ENCODE results near the gene CLCN2.
A peak's percentile ranks its signal among the peaks of the same experiment; 100 is the strongest.

CLCN2 gene

GRCh38 chr3:184361532-184361931 is at the start of gene CLCN2, which contains the start of gene POLR2H:
Gene CLCN2 (minus strand): TSS chr3:184361605. CDS start chr3:184361479, 126 bp downstream.
Gene POLR2H (plus strand): TSS chr3:184361710. CDS start chr3:184363493, 1,783 bp downstream.
- peak; percentile 46 for DNase-seq

GRCh38 chr3:184409946-184410500 is 48.6 kb upstream of the CLCN2 start:
- no peak for DNase-seq

DNA sequence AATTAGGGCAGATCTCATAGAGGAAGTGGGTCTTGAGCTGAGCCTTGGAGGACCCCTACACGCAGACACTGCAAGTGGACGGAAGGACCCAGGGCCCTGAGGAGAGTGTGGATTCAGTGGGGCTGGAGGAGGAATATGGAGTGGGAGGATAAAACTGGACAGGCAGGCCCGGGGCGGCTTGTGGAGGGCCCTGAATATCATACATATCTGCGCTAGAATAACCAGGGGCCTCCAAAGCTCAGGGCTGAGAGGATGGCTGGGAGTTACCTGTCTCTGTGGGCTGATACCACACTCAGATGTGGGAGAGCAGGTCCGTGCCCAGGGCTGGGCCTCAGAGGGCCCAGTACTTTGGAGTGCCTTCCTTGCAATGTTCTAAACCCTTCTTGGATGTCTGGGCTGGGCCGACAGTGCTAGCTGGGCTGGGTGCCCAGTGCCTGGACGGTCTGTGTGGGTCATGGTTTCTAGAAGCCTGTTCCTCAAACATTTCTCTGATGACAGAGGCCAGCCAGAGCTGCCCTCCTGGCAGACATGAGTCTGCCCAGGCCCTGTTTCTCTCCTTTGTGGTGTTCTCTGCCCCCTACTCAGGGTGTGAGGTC is 48.0 kb upstream of the CLCN2 start:
- DNase-seq, result no peak

GRCh38 chr3:184405075-184406030 is 43.9 kb upstream of the CLCN2 start:
- DNase-seq, result no peak

DNA sequence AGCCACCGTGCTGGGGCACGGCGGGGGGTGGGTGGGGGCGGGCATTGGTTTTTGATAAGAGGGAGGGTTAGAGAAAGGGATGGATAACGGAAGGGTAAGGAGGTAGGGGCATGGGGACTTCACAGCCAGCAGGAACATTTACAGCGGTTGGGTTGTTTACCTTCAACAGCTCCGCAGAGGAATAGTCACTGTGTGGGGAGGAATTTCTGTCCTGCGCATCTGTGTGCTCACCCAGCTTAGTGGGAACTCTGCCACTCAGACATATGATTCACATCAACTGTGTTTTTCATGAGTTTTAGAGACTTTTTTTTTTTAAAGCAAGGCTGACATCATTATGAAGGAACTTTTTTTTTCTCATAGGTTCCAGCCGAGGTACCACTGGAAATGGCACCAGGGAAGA is 38.0 kb upstream of the CLCN2 start:
- no peak for DNase-seq

DNA sequence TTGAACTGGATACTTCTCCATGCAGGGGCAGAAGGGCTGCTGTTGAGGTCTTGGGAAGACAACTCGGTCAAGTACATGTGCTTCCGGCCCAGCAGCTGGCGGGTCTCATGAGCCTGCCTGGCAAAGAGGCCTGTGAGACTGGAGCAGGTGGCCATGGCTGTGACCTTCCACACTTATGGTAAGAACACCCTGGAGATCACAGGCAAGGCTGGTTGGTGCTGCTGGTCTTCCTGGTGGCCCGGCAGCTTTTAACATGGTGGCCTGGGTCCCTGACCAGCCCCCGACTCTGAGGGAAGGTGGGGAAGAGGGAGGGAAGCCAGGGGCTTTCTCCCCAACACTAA is 33.9 kb upstream of the CLCN2 start:
- no peak for DNase-seq

DNA sequence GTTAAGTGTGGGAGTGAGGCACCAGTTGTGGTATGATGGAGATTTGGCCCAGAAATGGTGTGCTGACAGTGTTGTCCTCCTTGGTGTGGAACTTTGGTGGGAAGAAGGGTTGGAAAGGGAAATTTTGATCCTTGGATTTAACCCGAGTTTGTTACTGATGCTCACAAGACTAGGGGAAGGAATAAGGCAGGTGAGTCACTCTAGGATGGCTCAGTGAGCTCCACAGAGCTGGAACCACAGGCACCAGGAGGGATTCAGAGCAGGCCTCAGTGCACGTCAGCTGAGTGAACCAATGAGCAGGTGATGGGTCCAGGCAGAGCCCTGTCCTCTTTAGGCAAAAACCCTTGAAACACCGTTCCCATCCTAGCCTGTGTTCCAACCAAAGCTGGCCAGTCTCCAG is 29.9 kb upstream of the CLCN2 start:
- no peak for DNase-seq

DNA sequence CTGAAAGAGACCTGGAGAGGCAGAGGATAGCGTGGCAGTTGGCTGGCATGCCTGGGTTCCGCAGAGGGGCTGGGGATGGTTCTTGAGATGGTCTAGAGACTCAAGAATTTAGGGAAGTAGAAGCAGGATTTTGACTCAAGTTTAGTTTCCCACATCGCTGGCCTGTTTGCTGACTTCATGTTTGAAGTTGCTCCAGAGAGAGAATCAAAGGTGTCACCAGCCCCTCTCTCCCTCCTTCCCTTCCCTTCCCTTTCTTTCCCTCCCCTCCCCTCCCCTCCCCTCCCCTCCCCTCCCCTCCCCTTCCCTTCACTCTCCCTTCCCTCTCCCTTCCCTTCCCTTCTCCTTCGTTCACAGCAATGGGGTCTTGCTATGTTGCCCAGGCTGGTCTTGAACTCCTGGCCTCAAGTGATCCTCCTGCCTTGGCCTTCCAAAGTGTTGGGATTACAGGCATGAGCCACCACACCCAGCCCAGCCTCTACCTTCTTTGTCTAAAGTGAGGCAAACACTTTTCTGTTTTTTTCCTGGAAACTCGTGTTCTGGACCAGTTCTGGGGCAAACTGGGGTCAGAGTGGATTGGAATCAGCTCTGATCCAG is 28.6 kb upstream of the CLCN2 start:
- no peak for DNase-seq

DNA sequence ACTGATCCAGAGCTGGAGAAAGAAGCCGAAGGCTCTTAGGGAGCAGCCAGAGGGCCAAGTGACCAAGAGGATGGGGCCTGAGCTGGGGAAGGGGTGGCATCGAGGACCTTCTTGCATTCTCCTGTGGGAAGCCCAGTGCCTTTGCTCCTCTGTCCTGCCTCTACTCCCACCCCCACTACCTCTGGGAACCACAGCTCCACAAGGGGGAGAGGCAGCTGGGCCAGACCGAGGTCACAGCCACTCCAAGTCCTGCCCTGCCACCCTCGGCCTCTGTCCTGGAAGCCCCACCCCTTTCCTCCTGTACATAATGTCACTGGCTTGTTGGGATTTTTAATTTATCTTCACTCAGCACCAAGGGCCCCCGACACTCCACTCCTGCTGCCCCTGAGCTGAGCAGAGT is 28.0 kb upstream of the CLCN2 start:
- no peak for DNase-seq

DNA sequence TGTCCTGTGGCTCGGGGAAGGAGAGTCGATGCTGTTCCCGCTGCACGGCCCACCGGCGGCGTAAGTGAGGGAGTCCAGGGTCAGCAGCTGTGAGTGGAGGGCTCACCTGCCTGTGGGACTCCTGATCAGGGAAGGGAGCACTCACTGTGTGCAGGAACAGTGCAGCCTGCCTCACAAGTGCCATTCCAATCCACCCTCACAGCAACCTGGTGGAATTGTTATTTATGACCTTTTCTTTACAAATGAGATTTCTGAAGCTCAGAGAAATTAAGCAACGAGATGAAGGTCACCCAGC is 27.5 kb upstream of the CLCN2 start:
- no peak for DNase-seq

DNA sequence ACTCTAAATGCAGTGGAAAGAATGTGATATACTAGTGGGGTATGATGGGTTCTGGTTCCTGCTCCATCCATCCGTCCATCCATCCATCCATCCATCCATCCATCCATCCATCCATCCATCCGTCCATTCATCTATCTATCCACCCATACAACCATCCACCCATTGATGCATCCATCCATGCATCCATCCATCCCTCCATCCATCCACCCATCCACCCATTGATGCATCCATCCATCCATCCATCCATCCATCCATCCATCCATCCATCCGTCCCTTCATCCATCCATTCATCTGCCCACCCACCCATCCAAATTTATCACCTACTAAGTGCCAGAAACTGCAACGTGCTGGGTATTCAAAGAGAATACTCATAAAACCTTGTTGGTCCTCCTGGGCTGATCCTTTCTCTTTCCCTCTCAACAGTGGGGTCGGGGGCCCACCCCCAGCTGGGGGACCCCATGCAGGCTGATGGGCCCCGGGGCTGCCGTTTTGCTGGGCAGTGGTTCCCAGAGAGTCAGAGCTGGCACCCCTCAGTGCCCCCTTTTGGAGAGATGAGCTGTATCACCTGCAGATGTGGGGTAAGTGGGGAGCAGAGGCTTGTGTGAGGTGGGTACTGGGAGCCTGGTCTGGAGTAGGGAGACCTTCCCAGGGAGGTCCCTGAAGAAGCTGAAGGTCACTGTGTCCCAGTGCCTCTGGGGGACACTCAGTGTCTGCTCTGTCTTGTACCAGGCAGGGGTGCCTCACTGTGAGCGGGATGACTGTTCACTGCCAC is 26.9 kb upstream of the CLCN2 start:
- no peak for DNase-seq

DNA sequence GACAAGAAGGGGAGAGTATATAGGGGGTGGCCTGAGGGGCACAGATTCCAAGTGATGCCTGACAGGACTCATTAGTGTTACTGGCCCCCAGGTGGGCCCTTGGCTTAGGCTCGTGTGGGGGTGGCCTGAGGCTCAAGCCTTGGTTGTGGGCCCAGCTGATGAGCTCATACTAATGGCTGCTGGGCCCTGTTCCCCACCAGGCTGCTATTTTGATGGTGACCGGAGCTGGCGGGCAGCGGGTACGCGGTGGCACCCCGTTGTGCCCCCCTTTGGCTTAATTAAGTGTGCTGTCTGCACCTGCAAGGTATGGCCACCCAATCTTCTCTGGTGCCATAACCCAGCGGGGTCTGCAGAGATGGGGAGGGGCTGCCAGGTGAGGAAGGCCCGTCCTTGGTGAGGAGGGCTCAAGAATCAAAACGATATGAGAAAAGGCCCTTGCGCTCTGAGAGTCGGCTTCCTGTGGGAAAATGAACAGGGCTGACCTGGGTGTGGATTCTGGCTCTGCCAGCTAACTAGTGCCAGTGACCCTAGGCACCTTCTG is 25.8 kb upstream of the CLCN2 start:
- DNase-seq, result no peak

- DNase-seq, result no peak
Observed at GRCh38 chr3:184386047-184386806, 24.8 kb upstream of the CLCN2 start.

DNA sequence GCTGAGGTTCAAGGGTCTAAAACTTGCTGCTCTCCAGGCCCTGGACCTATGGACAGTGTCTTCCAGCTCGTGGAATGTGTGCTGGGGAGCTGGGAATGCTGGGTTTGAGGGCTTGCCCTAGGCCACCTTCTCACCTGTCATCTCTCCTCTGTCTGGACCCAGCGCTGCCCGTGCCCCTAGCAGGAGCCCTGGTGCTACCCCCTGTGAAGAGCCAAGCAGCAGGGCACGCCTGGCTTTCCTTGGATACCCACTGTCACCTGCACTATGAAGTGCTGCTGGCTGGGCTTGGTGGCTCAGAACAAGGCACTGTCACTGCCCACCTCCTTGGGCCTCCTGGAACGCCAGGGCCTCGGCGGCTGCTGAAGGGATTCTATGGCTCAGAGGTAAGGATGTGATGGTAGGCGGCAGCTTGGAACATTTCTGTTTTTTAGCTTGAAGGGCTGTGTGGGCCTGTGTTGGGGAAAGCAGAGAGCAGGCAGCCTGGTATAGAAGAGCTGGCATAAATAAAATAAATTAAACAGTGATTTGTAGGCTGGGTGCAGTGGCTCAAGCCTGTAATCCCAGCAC is 23.5 kb upstream of the CLCN2 start:
- no peak for DNase-seq

- no peak for DNase-seq
Observed at GRCh38 chr3:184384342-184384741, 22.9 kb upstream of the CLCN2 start.

DNA sequence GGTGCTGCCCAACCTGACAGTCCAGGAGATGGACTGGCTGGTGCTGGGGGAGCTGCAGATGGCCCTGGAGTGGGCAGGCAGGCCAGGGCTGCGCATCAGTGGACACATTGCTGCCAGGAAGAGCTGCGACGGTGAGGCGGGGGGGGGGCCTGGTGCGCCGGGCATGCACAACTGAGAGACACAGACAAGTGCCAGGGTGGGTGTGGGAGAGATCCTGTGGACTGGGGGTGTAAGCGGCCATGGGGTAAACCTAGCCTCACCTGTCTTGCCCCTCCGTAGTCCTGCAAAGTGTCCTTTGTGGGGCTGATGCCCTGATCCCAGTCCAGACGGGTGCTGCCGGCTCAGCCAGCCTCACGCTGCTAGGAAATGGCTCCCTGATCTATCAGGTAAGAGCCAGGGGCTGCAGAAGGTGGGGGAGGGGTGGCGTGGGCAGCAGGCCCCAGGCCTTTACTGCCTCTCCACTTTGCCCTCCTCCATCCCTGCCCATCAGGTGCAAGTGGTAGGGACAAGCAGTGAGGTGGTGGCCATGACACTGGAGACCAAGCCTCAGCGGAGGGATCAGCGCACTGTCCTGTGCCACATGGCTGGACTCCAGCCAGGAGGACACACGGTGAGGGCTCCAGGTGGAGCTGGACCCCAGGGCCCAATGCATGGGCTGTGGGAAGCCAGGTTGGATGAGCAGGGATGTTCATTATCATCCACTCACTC is 21.8 kb upstream of the CLCN2 start:
- no peak for DNase-seq

GRCh38 chr3:184382326-184383032 is 21.1 kb upstream of the CLCN2 start:
- no peak for DNase-seq

DNA sequence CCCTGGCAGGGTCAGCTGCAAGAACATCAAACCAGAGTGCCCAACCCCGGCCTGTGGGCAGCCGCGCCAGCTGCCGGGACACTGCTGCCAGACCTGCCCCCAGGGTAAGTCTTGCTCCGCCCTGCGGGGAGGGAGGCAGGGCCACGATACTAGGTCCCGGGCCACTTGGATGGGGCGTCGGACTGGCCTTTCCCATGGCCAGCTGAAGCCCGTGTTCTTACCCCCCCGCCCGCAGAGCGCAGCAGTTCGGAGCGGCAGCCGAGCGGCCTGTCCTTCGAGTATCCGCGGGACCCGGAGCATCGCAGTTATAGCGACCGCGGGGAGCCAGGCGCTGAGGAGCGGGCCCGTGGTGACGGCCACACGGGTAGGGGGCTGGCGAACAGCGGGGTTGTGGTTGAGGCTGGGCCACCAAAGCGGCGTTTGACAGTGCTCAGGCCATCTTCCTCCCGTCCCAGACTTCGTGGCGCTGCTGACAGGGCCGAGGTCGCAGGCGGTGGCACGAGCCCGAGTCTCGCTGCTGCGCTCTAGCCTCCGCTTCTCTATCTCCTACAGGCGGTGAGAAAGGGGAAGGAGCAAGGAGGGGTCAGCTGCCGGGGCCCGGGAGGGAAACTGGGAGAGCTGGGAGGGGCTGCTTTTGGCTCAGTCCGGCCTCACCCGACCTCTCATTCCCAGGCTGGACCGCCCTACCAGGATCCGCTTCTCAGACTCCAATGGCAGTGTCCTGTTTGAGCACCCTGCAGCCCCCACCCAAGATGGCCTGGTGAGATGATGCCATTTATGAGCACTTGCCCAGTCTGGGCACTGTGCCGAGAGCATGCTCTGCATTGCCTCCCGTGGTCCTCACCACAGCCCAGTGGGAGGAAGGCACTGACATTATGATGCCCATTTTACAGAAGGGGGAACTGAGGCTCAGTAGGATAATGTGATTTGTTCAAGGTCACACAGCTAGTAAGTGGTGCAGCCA is 20.1 kb upstream of the CLCN2 start:
- peak; percentile 8 for DNase-seq
